ENCODE measurements around the gene TTLL11.

DNA sequence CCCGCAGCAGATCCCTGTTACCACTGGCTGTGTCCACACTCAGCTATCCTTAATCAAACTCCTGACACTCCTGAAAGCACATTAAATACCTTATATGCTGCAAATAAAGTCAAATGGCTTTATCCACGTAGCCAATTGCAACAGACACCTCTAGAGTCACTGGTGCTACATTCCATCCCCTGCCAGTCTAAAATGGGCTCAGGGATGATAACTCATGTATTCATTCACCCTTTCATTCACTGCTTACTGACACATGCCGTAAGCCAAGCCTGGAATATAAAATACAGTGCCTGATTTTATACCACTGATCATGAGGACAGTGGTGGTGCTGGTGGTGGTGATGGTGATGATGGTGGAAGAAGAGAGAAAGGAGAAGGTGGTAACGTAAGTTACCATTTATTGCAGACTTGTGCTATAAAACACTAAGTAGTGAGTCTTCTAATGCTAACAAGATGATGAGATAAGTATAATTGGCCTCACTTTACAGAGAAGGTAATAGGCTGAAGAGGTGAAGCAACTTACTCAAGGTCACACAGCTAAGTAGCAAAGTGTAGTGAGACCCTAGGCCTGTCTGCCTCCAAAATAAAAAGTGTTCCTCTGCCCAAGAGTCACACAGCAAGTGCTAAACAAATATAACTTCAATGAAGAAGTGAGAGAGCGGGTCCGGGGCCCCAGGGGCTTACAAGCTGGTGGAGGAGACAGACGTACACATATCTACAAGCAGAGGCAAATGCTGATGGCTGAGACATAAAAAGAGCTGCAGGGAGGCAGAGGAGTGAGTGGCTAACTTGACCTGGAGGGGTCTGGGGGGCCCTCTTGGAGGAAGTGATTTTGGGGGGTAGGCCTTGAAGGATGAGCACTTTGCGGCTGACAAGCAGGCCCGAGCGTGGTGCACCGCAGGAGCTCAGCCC lies 1.2 kb downstream of the TTLL11 start:
- TF ChIP-seq, protein P1, sequence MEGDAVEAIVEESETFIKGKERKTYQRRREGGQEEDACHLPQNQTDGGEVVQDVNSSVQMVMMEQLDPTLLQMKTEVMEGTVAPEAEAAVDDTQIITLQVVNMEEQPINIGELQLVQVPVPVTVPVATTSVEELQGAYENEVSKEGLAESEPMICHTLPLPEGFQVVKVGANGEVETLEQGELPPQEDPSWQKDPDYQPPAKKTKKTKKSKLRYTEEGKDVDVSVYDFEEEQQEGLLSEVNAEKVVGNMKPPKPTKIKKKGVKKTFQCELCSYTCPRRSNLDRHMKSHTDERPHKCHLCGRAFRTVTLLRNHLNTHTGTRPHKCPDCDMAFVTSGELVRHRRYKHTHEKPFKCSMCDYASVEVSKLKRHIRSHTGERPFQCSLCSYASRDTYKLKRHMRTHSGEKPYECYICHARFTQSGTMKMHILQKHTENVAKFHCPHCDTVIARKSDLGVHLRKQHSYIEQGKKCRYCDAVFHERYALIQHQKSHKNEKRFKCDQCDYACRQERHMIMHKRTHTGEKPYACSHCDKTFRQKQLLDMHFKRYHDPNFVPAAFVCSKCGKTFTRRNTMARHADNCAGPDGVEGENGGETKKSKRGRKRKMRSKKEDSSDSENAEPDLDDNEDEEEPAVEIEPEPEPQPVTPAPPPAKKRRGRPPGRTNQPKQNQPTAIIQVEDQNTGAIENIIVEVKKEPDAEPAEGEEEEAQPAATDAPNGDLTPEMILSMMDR (IDR thresholded peaks at IDR 0.05; ENCODE audit: low read depth, low read length, poor library complexity, severe bottlenecking), result no peak
- TF ChIP-seq EZH2phosphoT487 (IDR thresholded peaks at IDR 0.05; ENCODE audit: borderline replicate concordance, low read length), result no peak

All from DOHH2 (cell line).